ENCODE results near the gene MOB3B.

- no peak for TF ChIP-seq CTCF (IDR thresholded peaks at IDR 0.05)
- no peak for TF ChIP-seq POLR2A (IDR thresholded peaks at IDR 0.05)
Observed at GRCh38 chr9:27503623-27504022, 26.0 kb downstream of the MOB3B start.
